HG03521 (cell line): ENCODE data around the gene CDK4.
"Not testable (repeated sequence)": the region's sequence is repeated elsewhere in the genome, so short reads cannot be mapped to it uniquely, and the experiment has no call there.

Source experiments
- ATAC-seq: cut with Tn5 transposase; IDR thresholded peaks from one replicate; pipeline ENCODE4 v1.9.1; 2021; ENCODE audit warnings: mild to moderate bottlenecking, moderate library complexity; ENCODE audit not compliant: unreplicated experiment

CDK4 gene

GRCh38 chr12:57715786-57716185 is 36.3 kb downstream of the CDK4 start:
- no peak for ATAC-seq

DNA sequence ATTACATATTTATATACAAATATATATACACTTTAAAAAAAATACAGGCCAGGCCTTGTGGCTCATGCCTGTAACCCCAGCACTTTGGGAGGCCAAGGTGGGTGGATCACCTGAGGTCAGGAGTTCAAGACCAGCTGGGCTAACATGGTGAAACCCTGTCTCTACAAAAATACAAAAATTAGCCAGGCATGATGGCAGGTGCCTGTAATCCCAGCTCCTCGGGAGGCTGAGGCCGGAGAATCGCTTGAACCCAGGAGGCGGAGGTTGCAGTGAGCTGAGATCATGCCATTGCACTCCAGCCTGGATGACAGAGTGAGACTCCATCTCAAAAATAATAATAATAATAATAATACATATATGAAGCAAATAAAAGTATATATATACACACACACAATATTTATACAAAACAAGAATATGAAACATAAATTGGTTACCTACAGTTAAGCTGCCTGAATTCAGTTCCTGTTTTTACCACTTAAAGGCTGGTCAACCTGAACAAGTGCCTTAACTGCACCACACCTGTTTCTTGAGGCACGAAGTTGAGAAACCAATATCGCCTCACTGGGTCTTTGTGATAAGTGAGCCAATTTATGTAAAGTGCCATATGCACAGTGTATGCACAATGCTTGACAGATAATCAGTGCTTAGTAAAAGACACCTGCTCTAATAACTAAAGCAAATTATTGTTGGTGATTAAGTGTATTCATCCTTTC is 36.9 kb downstream of the CDK4 start:
- ATAC-seq: not testable (repeated sequence)

- ATAC-seq: no peak
Observed at GRCh38 chr12:57713209-57713608, 38.9 kb downstream of the CDK4 start.

DNA sequence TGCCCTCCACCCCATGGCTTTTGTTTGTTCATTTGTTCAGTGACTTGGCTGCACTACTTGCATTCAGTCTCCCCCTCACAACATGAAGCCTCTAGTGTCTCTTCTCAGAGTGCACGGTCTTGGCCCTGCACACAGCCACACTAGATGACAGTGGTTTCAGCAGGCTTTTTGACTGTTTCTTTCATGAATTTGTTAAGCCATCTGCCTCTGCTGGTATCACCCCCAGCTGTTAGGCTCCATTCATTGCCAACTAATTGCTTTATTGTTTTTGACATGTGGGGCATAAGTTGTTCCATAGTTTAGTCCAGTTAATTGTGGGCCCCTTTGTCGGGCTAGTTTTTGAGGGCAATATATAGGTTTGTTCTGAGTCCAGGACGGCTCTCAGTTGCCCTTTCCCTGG is 39.4 kb downstream of the CDK4 start:
- ATAC-seq: no peak

- no peak for ATAC-seq
Observed at GRCh38 chr12:57708296-57708695, 43.8 kb downstream of the CDK4 start.

DNA sequence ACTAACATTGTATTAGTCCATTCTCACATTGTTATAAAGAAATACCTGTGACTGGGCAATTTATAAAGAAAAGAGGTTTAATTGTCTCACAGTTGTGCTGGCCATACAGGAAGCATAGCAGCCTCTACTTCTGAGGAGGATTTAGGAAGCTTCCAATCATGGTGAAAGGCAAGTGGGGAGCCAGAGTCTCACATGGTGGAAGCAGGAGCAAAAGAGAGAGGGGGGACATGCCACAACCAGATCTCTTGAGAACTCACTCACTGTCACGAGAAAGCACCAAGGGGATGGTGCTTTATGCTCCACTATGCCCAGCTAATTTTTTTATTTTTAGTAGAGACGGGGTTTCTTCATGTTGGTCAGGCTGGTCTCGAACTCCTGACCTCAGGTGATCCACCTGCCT is 44.9 kb downstream of the CDK4 start:
- no peak for ATAC-seq

DNA sequence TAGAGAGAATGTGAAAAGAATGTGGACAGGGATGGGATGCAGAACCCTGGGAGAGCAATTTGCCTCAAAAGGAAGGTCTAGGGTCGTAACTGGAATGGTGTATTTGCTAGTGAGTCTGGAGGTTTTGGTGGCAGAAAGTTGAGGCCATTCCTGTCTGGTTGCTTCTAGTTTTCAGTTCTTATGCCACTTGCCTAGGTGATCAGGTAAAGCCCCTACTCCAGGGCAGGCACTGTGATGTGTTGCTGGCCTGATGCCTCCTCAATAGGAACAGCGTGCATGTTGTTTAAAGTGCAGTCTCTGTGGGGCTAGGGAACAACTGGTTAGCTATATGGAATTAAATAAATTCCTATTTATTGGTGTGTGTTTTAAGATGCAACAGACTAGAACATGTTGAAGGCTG is 51.8 kb downstream of the CDK4 start:
- no peak for ATAC-seq

- no peak for ATAC-seq
Observed at GRCh38 chr12:57698414-57698813, 53.7 kb downstream of the CDK4 start.
